ENCODE data around the gene SORCS2.

DNA sequence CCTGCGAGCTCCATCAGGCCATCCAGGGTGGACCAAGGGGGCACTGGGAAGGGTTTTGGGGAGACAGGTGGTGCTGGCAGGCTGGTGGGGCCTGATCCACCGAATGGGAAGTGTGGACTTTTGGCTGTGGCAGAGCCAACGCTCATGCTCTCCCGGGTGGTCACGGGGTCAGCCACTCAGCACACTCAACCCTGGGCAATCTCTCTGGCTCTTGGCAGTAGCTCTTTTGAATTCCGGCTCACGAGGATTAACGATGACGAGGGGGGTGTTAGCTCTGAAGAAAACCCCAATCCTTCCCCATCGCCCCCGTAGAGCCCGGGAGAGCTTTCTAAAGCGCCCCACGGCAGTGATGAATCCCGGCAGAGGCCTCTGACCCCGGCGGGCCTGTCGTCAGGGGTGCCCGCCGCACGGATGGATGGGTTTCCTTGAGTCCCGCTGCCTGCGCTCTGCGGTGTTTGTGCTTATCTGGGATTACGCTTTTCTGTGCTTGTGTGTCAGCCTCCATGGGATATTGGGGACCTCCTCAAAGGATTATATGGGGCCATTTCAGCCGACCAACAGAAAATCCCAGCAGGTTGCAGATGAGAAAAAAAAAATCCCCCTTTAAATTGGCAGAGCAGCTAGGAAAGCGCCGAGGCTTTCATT lies 399.2 kb downstream of the SORCS2 start:
- TF ChIP-seq CTCF (conservative IDR thresholded peaks at IDR 0.05; ENCODE audit: low read depth, low read length) (no peak), EZH2 (IDR thresholded peaks at IDR 0.05; ENCODE audit: low read length, unreplicated experiment) (no peak), EZH2phosphoT487 (IDR thresholded peaks at IDR 0.05; ENCODE audit: borderline replicate concordance, low read length) (no peak)

Data from PC-3 (cell line).